Natural killer cell (primary cell): ENCODE data around the gene TKFC. TPM values are rescaled to one million over a fixed set of nuclear protein-coding genes. Genes with fewer than 3 reads are reported as not detected.

Experiments used
- ATAC-seq, 3 donors: fragments of 150-1000 bp in 2 of 3; fragments of 200-7000 bp in 1 of 3; cut with Tn5 transposase; 1 replicate in 1 of 3; 2 replicates in 2 of 3; pipeline ENCODE4 v1.10.0; 2021; ENCODE audit warnings: mild to moderate bottlenecking in 2 of 3, moderate library complexity in 2 of 3
- DNase-seq, 2 donors: peaks; one replicate each; pipeline versions ENCODE4 v3.0.0 to v3.0.0-alpha.2; 2013 to 2021; ENCODE audit warnings: mixed read lengths in 1 of 2
- H3K27ac ChIP-seq: one replicate; pipeline ENCODE4 v1.5.1; 2013; ENCODE audit warnings: mild to moderate bottlenecking, low read length
- H3K27me3 ChIP-seq: one replicate; pipeline ENCODE4 v1.6.1; 2013; ENCODE audit warnings: low read length; ENCODE audit not compliant: control insufficient read depth, insufficient read depth
- H3K36me3 ChIP-seq: one replicate; pipeline ENCODE4 v1.6.1; 2013; ENCODE audit warnings: low read length; ENCODE audit not compliant: control insufficient read depth, insufficient read depth
- H3K4me1 ChIP-seq: one replicate; pipeline ENCODE4 v1.6.1; 2013; ENCODE audit warnings: low read length; ENCODE audit not compliant: control insufficient read depth, insufficient read depth
- H3K4me3 ChIP-seq: one replicate; pipeline ENCODE4 v1.5.1; 2013; ENCODE audit warnings: low read length
- H3K9me3 ChIP-seq: one replicate; pipeline ENCODE4 v1.6.1; 2013; ENCODE audit warnings: low read length; ENCODE audit not compliant: control insufficient read depth, insufficient read depth
- H3K27ac Mint-ChIP-seq, 2 donors: one replicate each; pipeline ENCODE4 v1.8.0; 2022; ENCODE audit warnings: mild to moderate bottlenecking in 2 of 2, mixed read lengths in 2 of 2, moderate library complexity in 1 of 2
- H3K27me3 Mint-ChIP-seq, 2 donors: one replicate each; pipeline ENCODE4 v1.8.0; 2022; ENCODE audit warnings: low read depth in 2 of 2, mixed read lengths in 2 of 2
- H3K36me3 Mint-ChIP-seq: one replicate; pipeline ENCODE4 v1.8.0; 2022; ENCODE audit warnings: mixed read lengths
- H3K4me1 Mint-ChIP-seq, 2 donors: one replicate each; pipeline ENCODE4 v1.8.0; 2022; ENCODE audit warnings: mixed read lengths in 2 of 2
- H3K4me3 Mint-ChIP-seq: one replicate; pipeline ENCODE4 v1.8.0; 2022; ENCODE audit warnings: mild to moderate bottlenecking, moderate library complexity, mixed read lengths
- H3K9me3 Mint-ChIP-seq, 2 donors: one replicate each; pipeline ENCODE4 v1.8.0; 2022; ENCODE audit warnings: mixed read lengths in 2 of 2
- CTCF ChIP-seq: fragments of 200-600 bp; IDR thresholded peaks from one replicate; pipeline ENCODE4 v1.8.0; 2022; ENCODE audit warnings: antibody characterized with exemption
- WGBS: methylation state at CpG from one replicate; pipeline ENCODE4 v1.1.7; 2013; ENCODE audit warnings: missing lambda C conversion rate; ENCODE audit not compliant: insufficient coverage; 5-methylcytosine and 5-hydroxymethylcytosine counted together
- intact Hi-C: fragments of 100-400 bp; cut with micrococcal nuclease; formaldehyde crosslinking; loops from one replicate; pipeline ENCODE4 v1.14.2; 2022
- total RNA-seq, 4 donors: library from RNA; stranded (reverse); fragments of 120-200 nt in 1 of 4; gene quantifications; one replicate each; pipeline versions ENCODE4 v1.2.3 to v1.2.4, GENCODE V29; 2013 to 2022

Gene TKFC
- total RNA-seq, 3 donors from 2014 or later (not counting 1 experiment from before 2014, with no cell fraction given), result 32.9 to 54.8 (median 38.6) TPM

GRCh38 chr11:61325649-61326414, 7.2 kb upstream of the TKFC start:
- Mint-ChIP-seq H3K27ac (peak overlapping the region in 1 of 2 donors; percentile 32), H3K4me1 (peaks cover 15 to 16% of the 10 kb centered on the region in 2 donors), H3K4me3 (no peak overlapping the region), H3K27me3 (no peaks in the 10 kb centered on the region), H3K36me3 (peaks cover 45% of the 10 kb centered on the region), H3K9me3 (no peaks in the 10 kb centered on the region)
- H3K4me3 ChIP-seq, result no peak overlapping the region
- DNase-seq (no peak), ATAC-seq (no peak)
- no peak overlapping the region for H3K27ac ChIP-seq
- peaks cover 84% of the 10 kb centered on the region for H3K36me3 ChIP-seq
- 100% methylated on average over 1 of the region's 2 CpGs for WGBS
- H3K9me3 ChIP-seq, result no peaks in the 10 kb centered on the region
- intact Hi-C loops, result no loop called here
- no peak for TF ChIP-seq CTCF
- no peaks in the 10 kb centered on the region for H3K27me3 ChIP-seq
- no peaks in the 10 kb centered on the region for H3K4me1 ChIP-seq

GRCh38 chr11:61327669-61328071, 5.4 kb upstream of the TKFC start:
- no peak overlapping the region for H3K4me3 Mint-ChIP-seq

GRCh38 chr11:61328351-61328750, 4.7 kb upstream of the TKFC start:
- Mint-ChIP-seq H3K27me3 (no peaks in the 10 kb centered on the region), H3K27ac (no peak overlapping the region), H3K36me3 (peaks cover 25% of the 10 kb centered on the region), H3K9me3 (no peaks in the 10 kb centered on the region), H3K4me1 (peaks cover 38 to 40% of the 10 kb centered on the region in 2 donors), H3K4me3 (no peak overlapping the region)
- no peak for DNase-seq
- H3K4me1 ChIP-seq, result peaks cover 18% of the 10 kb centered on the region
- WGBS, result 95% methylated on average over 9 of the region's 9 CpGs
- no peak for TF ChIP-seq CTCF
- H3K27me3 ChIP-seq, result no peaks in the 10 kb centered on the region
- intact Hi-C loops, result no loop called here
- no peak overlapping the region for H3K4me3 ChIP-seq
- no peak for ATAC-seq
- no peak overlapping the region for H3K27ac ChIP-seq
- H3K36me3 ChIP-seq, result peaks cover 59% of the 10 kb centered on the region
- no peaks in the 10 kb centered on the region for H3K9me3 ChIP-seq

More at GRCh38 chr11:61327669-61328071, 5.4 kb upstream of the TKFC start:
- H3K9me3 ChIP-seq, result no peaks in the 10 kb centered on the region
- TF ChIP-seq CTCF, result no peak
- no peak overlapping the region for H3K27ac ChIP-seq
- DNase-seq (no peak), ATAC-seq (no peak)
- intact Hi-C loops, result no loop called here
- H3K36me3 Mint-ChIP-seq, result peaks cover 30% of the 10 kb centered on the region
- peaks cover 66% of the 10 kb centered on the region for H3K36me3 ChIP-seq
- H3K4me3 ChIP-seq, result no peak overlapping the region
- H3K4me1 ChIP-seq, result peaks cover 16% of the 10 kb centered on the region
- H3K27me3 ChIP-seq, result no peaks in the 10 kb centered on the region
- H3K27me3 Mint-ChIP-seq, result no peaks in the 10 kb centered on the region
- H3K9me3 Mint-ChIP-seq, result no peaks in the 10 kb centered on the region
- H3K27ac Mint-ChIP-seq, result peak overlapping the region in 1 of 2 donors; percentile 49
- peaks cover 33 to 34% of the 10 kb centered on the region in 2 donors for H3K4me1 Mint-ChIP-seq

- no peak overlapping the region for H3K4me3 Mint-ChIP-seq
Measured at GRCh38 chr11:61329871-61330270, 3.2 kb upstream of the TKFC start.

More at GRCh38 chr11:61329871-61330270, 3.2 kb upstream of the TKFC start:
- H3K36me3 Mint-ChIP-seq, result peaks cover 17% of the 10 kb centered on the region
- Histone ChIP-seq H3K27me3 (no peaks in the 10 kb centered on the region), H3K4me3 (no peak overlapping the region), H3K36me3 (peaks cover 48% of the 10 kb centered on the region), H3K4me1 (peaks cover 27% of the 10 kb centered on the region), H3K27ac (no peak overlapping the region), H3K9me3 (no peaks in the 10 kb centered on the region)
- TF ChIP-seq CTCF, result no peak
- peaks cover 42 to 49% of the 10 kb centered on the region in 2 donors for H3K4me1 Mint-ChIP-seq
- 98% methylated on average over 4 of the region's 4 CpGs for WGBS
- ATAC-seq (no peak), DNase-seq (no peak)
- no peaks in the 10 kb centered on the region for H3K9me3 Mint-ChIP-seq
- intact Hi-C loops, result no loop called here
- H3K27ac Mint-ChIP-seq, result peak overlapping the region; percentile 27 to 95
- H3K27me3 Mint-ChIP-seq, result no peaks in the 10 kb centered on the region
